Measurements from ENCODE around the gene ZNF646. TPM values are rescaled to one million over a fixed set of nuclear protein-coding genes. Genes with fewer than 3 reads are reported as not detected.

ZNF646 gene, protein sequence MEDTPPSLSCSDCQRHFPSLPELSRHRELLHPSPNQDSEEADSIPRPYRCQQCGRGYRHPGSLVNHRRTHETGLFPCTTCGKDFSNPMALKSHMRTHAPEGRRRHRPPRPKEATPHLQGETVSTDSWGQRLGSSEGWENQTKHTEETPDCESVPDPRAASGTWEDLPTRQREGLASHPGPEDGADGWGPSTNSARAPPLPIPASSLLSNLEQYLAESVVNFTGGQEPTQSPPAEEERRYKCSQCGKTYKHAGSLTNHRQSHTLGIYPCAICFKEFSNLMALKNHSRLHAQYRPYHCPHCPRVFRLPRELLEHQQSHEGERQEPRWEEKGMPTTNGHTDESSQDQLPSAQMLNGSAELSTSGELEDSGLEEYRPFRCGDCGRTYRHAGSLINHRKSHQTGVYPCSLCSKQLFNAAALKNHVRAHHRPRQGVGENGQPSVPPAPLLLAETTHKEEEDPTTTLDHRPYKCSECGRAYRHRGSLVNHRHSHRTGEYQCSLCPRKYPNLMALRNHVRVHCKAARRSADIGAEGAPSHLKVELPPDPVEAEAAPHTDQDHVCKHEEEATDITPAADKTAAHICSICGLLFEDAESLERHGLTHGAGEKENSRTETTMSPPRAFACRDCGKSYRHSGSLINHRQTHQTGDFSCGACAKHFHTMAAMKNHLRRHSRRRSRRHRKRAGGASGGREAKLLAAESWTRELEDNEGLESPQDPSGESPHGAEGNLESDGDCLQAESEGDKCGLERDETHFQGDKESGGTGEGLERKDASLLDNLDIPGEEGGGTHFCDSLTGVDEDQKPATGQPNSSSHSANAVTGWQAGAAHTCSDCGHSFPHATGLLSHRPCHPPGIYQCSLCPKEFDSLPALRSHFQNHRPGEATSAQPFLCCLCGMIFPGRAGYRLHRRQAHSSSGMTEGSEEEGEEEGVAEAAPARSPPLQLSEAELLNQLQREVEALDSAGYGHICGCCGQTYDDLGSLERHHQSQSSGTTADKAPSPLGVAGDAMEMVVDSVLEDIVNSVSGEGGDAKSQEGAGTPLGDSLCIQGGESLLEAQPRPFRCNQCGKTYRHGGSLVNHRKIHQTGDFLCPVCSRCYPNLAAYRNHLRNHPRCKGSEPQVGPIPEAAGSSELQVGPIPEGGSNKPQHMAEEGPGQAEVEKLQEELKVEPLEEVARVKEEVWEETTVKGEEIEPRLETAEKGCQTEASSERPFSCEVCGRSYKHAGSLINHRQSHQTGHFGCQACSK (N-terminal part only)
- 14.4 and 14.7 TPM in 2 replicates for total RNA-seq (2012; rRNA removed)

GRCh38 chr16:31073970-31074813 is at the start of gene ZNF646, which contains the start of gene ZNF668:
TSS of gene ZNF646 (plus strand) at chr16:31074422. CDS start at chr16:31076325, 1,903 bp downstream.
TSS of gene ZNF668 (minus strand) at chr16:31074240. CDS start at chr16:31064459, 9,781 bp downstream.
- Histone ChIP-seq H3K36me3 (ENCODE audit: insufficient read depth, low read length) (peaks cover 28% of the 10 kb centered on the region), H3K4me2 (ENCODE audit: low read length) (peak within 1 kb of the TSS; percentile 87), H3K9me3 (replicated peaks; ENCODE audit: low read length) (no peaks in the 10 kb centered on the region), H3K27me3 (ENCODE audit: control insufficient read depth, insufficient read depth, low read length) (no peaks in the 10 kb centered on the region), H3K9ac (ENCODE audit: low read depth, low read length) (peak within 1 kb of the TSS; percentile 96), H3K4me3 (ENCODE audit: low read length) (peak within 1 kb of the TSS; percentile 97), H3K4me1 (ENCODE audit: control insufficient read depth, insufficient read depth, low read length) (peaks cover 16% of the 10 kb centered on the region)

DNA sequence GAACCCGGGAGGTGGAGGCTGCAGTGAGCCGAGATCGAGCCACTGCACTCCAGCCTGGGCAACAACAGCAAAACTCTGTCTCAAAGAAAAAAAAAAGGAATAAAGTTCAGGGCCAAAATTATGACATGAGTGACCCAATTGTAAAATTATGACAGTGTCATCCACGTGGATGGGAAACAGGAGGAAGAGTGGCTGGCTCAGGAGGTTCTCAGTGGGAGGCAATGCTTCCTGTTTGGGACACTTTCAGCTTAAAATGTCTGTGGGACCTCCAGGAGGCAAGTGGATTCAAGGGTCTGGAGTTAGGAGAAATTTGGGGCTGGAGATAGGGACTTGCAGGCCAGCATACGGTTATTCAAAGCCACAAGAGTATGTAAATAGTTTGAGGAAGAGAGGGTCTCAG is 48.9 kb upstream of the ZNF646 start:
- H3K4me1 ChIP-seq (ENCODE audit: control insufficient read depth, insufficient read depth, low read length): peaks cover 3% of the 10 kb centered on the region
- H3K9ac ChIP-seq (ENCODE audit: low read depth, low read length): no peak overlapping the region
- no peak overlapping the region for H3K4me2 ChIP-seq (ENCODE audit: low read length)
- H3K9me3 ChIP-seq (replicated peaks; ENCODE audit: low read length): no peaks in the 10 kb centered on the region
- no peak overlapping the region for H3K4me3 ChIP-seq (ENCODE audit: low read length)
- H3K27me3 ChIP-seq (ENCODE audit: control insufficient read depth, insufficient read depth, low read length): no peaks in the 10 kb centered on the region
- no peaks in the 10 kb centered on the region for H3K36me3 ChIP-seq (ENCODE audit: insufficient read depth, low read length)

DNA sequence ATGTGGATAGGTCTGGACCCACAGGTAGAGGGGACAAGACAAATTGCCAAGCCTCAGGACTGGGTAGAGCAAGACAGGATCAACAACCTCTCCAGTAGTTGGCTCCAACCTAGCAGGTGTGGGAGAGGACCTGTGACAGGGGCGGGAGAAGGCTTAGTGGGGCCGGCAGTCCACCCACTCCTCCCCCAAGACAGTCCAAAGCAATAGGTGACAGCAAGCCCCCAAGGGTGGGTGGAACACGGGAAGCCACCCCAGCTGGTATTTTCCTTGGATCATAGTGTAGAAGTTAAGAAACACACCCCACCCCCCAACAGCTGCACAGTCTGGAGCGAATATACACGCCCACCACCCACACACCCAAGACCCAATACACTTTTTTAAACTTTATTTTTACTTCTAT is 45.0 kb upstream of the ZNF646 start:
- H3K4me3 ChIP-seq (ENCODE audit: low read length): no peak overlapping the region

DNA sequence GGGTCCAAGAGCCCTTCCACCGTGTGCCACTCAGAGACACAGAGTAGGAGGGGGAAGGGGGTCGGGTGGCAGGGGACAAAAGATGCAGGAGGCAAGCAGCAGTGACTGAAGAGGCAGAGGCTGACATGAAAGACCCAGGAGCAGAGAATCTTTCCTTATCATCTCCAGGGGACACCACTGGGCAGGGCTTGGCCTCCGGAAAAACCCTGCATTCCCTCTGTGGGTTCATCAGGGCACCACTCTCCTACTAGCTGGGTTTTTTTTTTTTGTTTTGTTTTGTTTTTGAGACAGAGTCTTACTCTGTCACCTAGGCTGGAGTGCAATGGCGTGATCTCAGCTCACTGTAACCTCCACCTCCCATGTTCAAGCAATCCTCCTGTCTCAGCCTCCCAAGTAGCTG is 42.9 kb upstream of the ZNF646 start:
- H3K4me2 ChIP-seq (ENCODE audit: low read length): no peak overlapping the region
- H3K36me3 ChIP-seq (ENCODE audit: insufficient read depth, low read length): peaks cover 18% of the 10 kb centered on the region
- H3K27me3 ChIP-seq (ENCODE audit: control insufficient read depth, insufficient read depth, low read length): no peaks in the 10 kb centered on the region
- H3K9me3 ChIP-seq (replicated peaks; ENCODE audit: low read length): no peaks in the 10 kb centered on the region
- H3K4me3 ChIP-seq (ENCODE audit: low read length): no peak overlapping the region
- no peak overlapping the region for H3K9ac ChIP-seq (ENCODE audit: low read depth, low read length)
- peaks cover 15% of the 10 kb centered on the region for H3K4me1 ChIP-seq (ENCODE audit: control insufficient read depth, insufficient read depth, low read length)

More for the DNA sequence above, 45.0 kb upstream of the ZNF646 start:
- Histone ChIP-seq H3K9me3 (replicated peaks; ENCODE audit: low read length) (no peaks in the 10 kb centered on the region), H3K4me1 (ENCODE audit: control insufficient read depth, insufficient read depth, low read length) (peaks cover 10% of the 10 kb centered on the region), H3K4me2 (ENCODE audit: low read length) (no peak overlapping the region), H3K36me3 (ENCODE audit: insufficient read depth, low read length) (no peaks in the 10 kb centered on the region), H3K9ac (ENCODE audit: low read depth, low read length) (no peak overlapping the region), H3K27me3 (ENCODE audit: control insufficient read depth, insufficient read depth, low read length) (no peaks in the 10 kb centered on the region)

- Histone ChIP-seq H3K9me3 (replicated peaks; ENCODE audit: low read length) (no peaks in the 10 kb centered on the region), H3K36me3 (ENCODE audit: insufficient read depth, low read length) (peaks cover 27% of the 10 kb centered on the region), H3K4me2 (ENCODE audit: low read length) (peak within 1 kb of the TSS; percentile 93), H3K4me3 (ENCODE audit: low read length) (peak within 1 kb of the TSS; percentile 95), H3K4me1 (ENCODE audit: control insufficient read depth, insufficient read depth, low read length) (peaks cover 15% of the 10 kb centered on the region), H3K9ac (ENCODE audit: low read depth, low read length) (peak within 1 kb of the TSS; percentile 88), H3K27me3 (ENCODE audit: control insufficient read depth, insufficient read depth, low read length) (no peaks in the 10 kb centered on the region)
Measured at GRCh38 chr16:31032736-31033708, 41.2 kb upstream of the ZNF646 start, which contains the start of gene STX4. TSS of gene STX4 (plus strand) at chr16:31033558. CDS start at chr16:31033806, 248 bp downstream.

DNA sequence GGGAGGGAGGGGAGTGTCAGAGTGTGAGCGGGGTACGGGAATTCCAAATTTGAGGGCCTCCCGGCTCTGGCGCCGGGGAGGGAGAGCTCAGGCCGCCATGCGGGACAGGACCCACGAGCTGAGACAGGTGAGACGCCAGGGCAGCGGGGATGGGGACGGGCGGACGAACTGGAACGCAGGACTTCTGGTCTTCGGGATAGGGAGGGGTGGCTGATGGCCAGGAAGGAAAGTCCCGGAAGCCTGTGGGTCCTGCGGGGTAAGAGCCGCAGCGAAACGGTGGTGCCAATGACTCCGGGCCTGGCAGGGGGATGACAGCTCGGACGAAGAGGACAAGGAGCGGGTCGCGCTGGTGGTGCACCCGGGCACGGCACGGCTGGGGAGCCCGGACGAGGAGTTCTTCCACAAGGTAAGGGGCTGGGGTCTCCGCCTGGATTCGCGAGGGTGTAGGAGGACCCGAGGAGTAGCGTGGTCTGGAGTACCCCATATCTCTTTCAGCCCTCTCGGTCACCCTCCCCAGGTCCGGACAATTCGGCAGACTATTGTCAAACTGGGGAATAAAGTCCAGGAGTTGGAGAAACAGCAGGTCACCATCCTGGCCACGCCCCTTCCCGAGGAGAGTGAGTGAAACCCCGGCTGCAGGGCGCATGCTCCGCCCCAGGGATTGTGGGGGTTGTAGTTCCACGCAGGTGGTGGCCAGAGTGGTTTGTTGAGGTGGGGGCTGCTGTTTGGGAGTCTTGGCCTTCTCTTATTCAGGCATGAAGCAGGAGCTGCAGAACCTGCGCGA is 40.3 kb upstream of the ZNF646 start:
- H3K9ac ChIP-seq (ENCODE audit: low read depth, low read length): peak overlapping the region; percentile 88
- peaks cover 15% of the 10 kb centered on the region for H3K4me1 ChIP-seq (ENCODE audit: control insufficient read depth, insufficient read depth, low read length)
- peak overlapping the region; percentile 93 for H3K4me2 ChIP-seq (ENCODE audit: low read length)
- H3K27me3 ChIP-seq (ENCODE audit: control insufficient read depth, insufficient read depth, low read length): no peaks in the 10 kb centered on the region
- H3K4me3 ChIP-seq (ENCODE audit: low read length): peak overlapping the region; percentile 95
- H3K9me3 ChIP-seq (replicated peaks; ENCODE audit: low read length): no peaks in the 10 kb centered on the region
- peaks cover 36% of the 10 kb centered on the region for H3K36me3 ChIP-seq (ENCODE audit: insufficient read depth, low read length)

DNA sequence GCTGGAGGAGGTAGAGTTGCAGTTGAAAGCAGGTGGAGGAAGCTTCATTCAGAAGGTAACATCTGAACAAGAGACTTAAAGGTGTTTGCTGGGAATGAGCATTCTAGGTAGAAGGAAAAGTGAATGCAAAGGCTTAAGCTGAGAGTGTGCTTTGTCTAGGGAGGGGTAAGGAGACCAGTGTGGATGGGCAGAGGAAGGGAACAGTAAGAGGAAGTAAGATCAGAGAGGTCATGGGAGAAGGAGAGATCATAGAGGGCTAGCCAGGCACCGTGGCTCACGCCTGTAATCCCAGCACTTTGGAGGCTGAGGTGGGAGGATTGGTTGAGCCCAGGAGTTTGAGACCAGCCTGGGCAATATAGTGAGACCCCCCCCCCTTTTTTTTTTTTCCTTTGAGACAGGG is 37.5 kb upstream of the ZNF646 start:
- H3K4me3 ChIP-seq (ENCODE audit: low read length): no peak overlapping the region
- H3K4me2 ChIP-seq (ENCODE audit: low read length): no peak overlapping the region
- H3K9me3 ChIP-seq (replicated peaks; ENCODE audit: low read length): no peaks in the 10 kb centered on the region
- H3K9ac ChIP-seq (ENCODE audit: low read depth, low read length): no peak overlapping the region
- H3K27me3 ChIP-seq (ENCODE audit: control insufficient read depth, insufficient read depth, low read length): no peaks in the 10 kb centered on the region
- H3K4me1 ChIP-seq (ENCODE audit: control insufficient read depth, insufficient read depth, low read length): peaks cover 12% of the 10 kb centered on the region
- H3K36me3 ChIP-seq (ENCODE audit: insufficient read depth, low read length): peaks cover 55% of the 10 kb centered on the region

DNA sequence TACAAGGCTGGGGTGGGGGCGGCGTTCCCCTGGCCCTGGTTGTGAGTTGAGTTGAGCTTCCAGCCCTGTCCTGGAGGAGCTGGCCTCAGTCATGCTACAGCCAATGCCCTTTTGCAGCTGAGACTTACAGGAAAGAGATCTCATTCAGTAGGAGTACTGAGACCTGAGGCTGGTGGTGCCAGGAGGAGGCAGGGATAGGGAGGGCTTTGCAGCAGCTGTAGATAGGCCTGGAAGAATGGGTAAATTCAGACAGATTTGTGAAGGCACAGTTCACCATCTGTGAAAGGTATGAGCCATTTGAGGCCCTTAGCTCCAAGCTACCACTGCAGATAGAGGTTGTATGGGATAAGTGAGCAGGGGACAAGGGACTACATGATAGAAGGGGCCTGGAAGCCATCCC is 35.2 kb upstream of the ZNF646 start:
- no peaks in the 10 kb centered on the region for H3K9me3 ChIP-seq (replicated peaks; ENCODE audit: low read length)
- H3K4me3 ChIP-seq (ENCODE audit: low read length): no peak overlapping the region
- peaks cover 6% of the 10 kb centered on the region for H3K4me1 ChIP-seq (ENCODE audit: control insufficient read depth, insufficient read depth, low read length)
- no peak overlapping the region for H3K4me2 ChIP-seq (ENCODE audit: low read length)
- peaks cover 73% of the 10 kb centered on the region for H3K36me3 ChIP-seq (ENCODE audit: insufficient read depth, low read length)
- no peak overlapping the region for H3K9ac ChIP-seq (ENCODE audit: low read depth, low read length)
- H3K27me3 ChIP-seq (ENCODE audit: control insufficient read depth, insufficient read depth, low read length): no peaks in the 10 kb centered on the region

DNA sequence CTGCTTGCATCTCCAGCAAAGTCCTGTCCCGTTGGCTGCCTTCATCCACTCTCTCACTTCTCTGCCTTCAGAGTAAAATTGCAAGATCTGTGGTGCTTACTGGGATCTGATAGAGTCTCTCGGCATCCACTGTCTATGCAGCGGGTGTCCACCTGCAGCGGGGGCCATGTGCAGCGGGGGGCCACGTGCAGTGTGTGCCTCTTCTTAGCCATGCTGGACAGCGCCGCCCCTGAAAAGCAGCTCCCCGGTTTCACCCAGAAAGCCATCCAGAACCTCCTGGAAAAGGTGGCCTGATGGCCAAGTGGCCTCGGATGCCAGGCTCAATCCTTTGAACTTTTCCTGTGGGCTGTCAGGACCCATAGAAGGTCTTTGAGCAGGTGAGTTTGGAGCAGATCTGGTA is 31.4 kb upstream of the ZNF646 start:
- no peak overlapping the region for H3K9ac ChIP-seq (ENCODE audit: low read depth, low read length)
- H3K4me1 ChIP-seq (ENCODE audit: control insufficient read depth, insufficient read depth, low read length): no peaks in the 10 kb centered on the region
- H3K4me3 ChIP-seq (ENCODE audit: low read length): no peak overlapping the region
- no peaks in the 10 kb centered on the region for H3K9me3 ChIP-seq (replicated peaks; ENCODE audit: low read length)
- H3K4me2 ChIP-seq (ENCODE audit: low read length): no peak overlapping the region
- peaks cover 48% of the 10 kb centered on the region for H3K36me3 ChIP-seq (ENCODE audit: insufficient read depth, low read length)
- no peaks in the 10 kb centered on the region for H3K27me3 ChIP-seq (ENCODE audit: control insufficient read depth, insufficient read depth, low read length)
